ENCODE results near the gene DZIP3.

DNA sequence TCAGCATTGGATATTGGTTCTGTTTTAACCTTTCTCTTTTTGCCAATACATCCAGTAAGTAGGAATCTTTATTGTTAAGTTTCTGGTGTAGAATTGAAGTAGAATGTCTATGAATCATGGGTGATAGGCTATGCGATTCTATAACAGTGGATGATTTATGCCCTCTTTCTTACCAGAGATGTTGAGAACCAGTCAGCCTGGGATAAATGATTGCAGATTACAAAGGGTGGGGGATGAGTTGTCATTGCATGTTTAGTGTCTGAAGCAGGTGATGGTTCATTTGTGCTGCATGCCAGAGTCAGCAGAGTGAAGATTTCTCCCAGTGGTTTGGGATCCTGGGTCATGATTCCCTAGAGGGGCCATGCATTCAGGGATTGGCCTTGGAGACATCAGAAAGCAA, 153.4 kb downstream of the DZIP3 start:
- TF ChIP-seq CTCF (IDR thresholded peaks at IDR 0.05) (no peak), EZH2 (IDR thresholded peaks at IDR 0.05; ENCODE audit: borderline replicate concordance, insufficient read depth, low read depth, low read length, poor library complexity, severe bottlenecking) (no peak)
